GM23338 (cell line): ENCODE data around the gene MICALL1. TPM values are rescaled to one million over a fixed set of nuclear protein-coding genes. Genes with fewer than 3 reads are reported as not detected.

ENCODE experiments used
- ATAC-seq: fragments of 200-7000 bp; cut with Tn5 transposase; 3 replicates; pipeline ENCODE4 v1.9.1; 2020
- DNase-seq: peaks from one replicate; pipeline ENCODE4 v3.0.0-alpha.2; 2015; ENCODE audit warnings: low spot score
- H2AFZ ChIP-seq: fragments of 200-600 bp; sonication (generic); 2 replicates; pipeline ENCODE4 v1.8.0; 2016; ENCODE audit warnings: antibody characterized with exemption, mild to moderate bottlenecking, moderate library complexity
- H3F3A ChIP-seq: fragments of 200-600 bp; sonication (generic); replicated peaks from 2 replicates; pipeline ENCODE4 v1.8.0; 2017; ENCODE audit warnings: antibody characterized with exemption, mixed run types, low read depth
- H3K27ac ChIP-seq: fragments of 200-600 bp; sonication (generic); 2 replicates; pipeline ENCODE4 v1.6.1; 2016; ENCODE audit warnings: low read depth
- H3K27me3 ChIP-seq: fragments of 200-600 bp; sonication (generic); 2 replicates; pipeline ENCODE4 v1.8.0; 2016; ENCODE audit warnings: mild to moderate bottlenecking, mixed run types, moderate library complexity; ENCODE audit not compliant: insufficient read depth
- H3K36me3 ChIP-seq: fragments of 200-600 bp; sonication (generic); 2 replicates; pipeline ENCODE4 v1.8.0; 2016; ENCODE audit warnings: mild to moderate bottlenecking; ENCODE audit not compliant: insufficient read depth
- H3K4me1 ChIP-seq: fragments of 200-600 bp; sonication (generic); 2 replicates; pipeline ENCODE4 v1.8.0; 2016; ENCODE audit warnings: mild to moderate bottlenecking, moderate library complexity; ENCODE audit not compliant: insufficient read depth
- H3K4me2 ChIP-seq: fragments of 200-600 bp; sonication (generic); 2 replicates; pipeline ENCODE4 v1.7.1; 2017; ENCODE audit warnings: mixed run types
- H3K4me3 ChIP-seq: fragments of 200-600 bp; sonication (generic); 2 replicates; pipeline ENCODE4 v1.6.1; 2016; ENCODE audit warnings: mixed run types
- H3K79me2 ChIP-seq: fragments of 200-600 bp; sonication (generic); replicated peaks from 2 replicates; pipeline ENCODE4 v1.8.0; 2017; ENCODE audit warnings: mild to moderate bottlenecking; ENCODE audit not compliant: insufficient read depth
- H3K9me2 ChIP-seq: fragments of 200-600 bp; sonication (generic); 2 replicates; pipeline ENCODE4 v1.8.0; 2017; ENCODE audit not compliant: insufficient read depth
- H4K20me1 ChIP-seq: fragments of 200-600 bp; sonication (generic); replicated peaks from 2 replicates; pipeline ENCODE4 v1.8.0; 2017; ENCODE audit warnings: mild to moderate bottlenecking; ENCODE audit not compliant: insufficient read depth
- H3K27ac Mint-ChIP-seq: 2 replicates; pipeline ENCODE4 v1.8.0; 2020; ENCODE audit warnings: inconsistent platforms, mild to moderate bottlenecking, moderate library complexity, mixed read lengths
- H3K27me3 Mint-ChIP-seq: 3 replicates; pipeline ENCODE4 v1.8.0; 2022; ENCODE audit warnings: low read depth, mild to moderate bottlenecking, moderate library complexity, mixed read lengths, inconsistent platforms; ENCODE audit not compliant: insufficient read depth, poor library complexity
- H3K36me3 Mint-ChIP-seq: 3 replicates; pipeline ENCODE4 v1.8.0; 2021; ENCODE audit warnings: low read depth, mild to moderate bottlenecking, inconsistent platforms, moderate library complexity, mixed read lengths
- H3K4me1 Mint-ChIP-seq: 3 replicates; pipeline ENCODE4 v1.8.0; 2020; ENCODE audit warnings: mild to moderate bottlenecking, inconsistent platforms, mixed read lengths
- H3K4me3 Mint-ChIP-seq: 3 replicates; pipeline ENCODE4 v1.8.0; 2021; ENCODE audit warnings: moderate library complexity, mild to moderate bottlenecking, inconsistent platforms, mixed read lengths
- H3K9me3 Mint-ChIP-seq: 3 replicates; pipeline ENCODE4 v1.8.0; 2020; ENCODE audit warnings: moderate library complexity, mild to moderate bottlenecking, inconsistent platforms, mixed read lengths
- CREB1 ChIP-seq: fragments of 250-450 bp; sonication (Bioruptor Pico); IDR thresholded peaks from 2 replicates; pipeline ENCODE4 v1.5.0; 2020; ENCODE audit warnings: low read depth, mild to moderate bottlenecking, moderate library complexity
- CTCF ChIP-seq, 2 experiments: fragments of 200-600 bp in 1 of 2; sonication (generic) in 1 of 2; conservative IDR thresholded peaks; 2 replicates each; pipeline versions ENCODE4 v1.5.1 to v1.6.1; 2016 to 2017; ENCODE audit warnings: antibody characterized with exemption in 2 of 2, low read depth in 2 of 2, mild to moderate bottlenecking in 2 of 2, moderate library complexity in 1 of 2
- ETS1 ChIP-seq: IDR thresholded peaks from 2 replicates; pipeline ENCODE4 v1.6.1; 2016; ENCODE audit warnings: antibody characterized with exemption
- EZH2 ChIP-seq: fragments of 200-600 bp; sonication (generic); IDR thresholded peaks from one replicate; pipeline ENCODE4 v1.8.0; 2017; ENCODE audit warnings: antibody characterized with exemption, mild to moderate bottlenecking, low read depth; ENCODE audit not compliant: unreplicated experiment
- JUNB ChIP-seq: IDR thresholded peaks from one replicate; pipeline ENCODE4 v1.6.1; 2016; ENCODE audit warnings: antibody characterized with exemption; ENCODE audit not compliant: unreplicated experiment
- POLR2AphosphoS5 ChIP-seq: IDR thresholded peaks from 2 replicates; pipeline ENCODE4 v1.6.1; 2016; ENCODE audit warnings: antibody characterized with exemption, low read depth
- ZNF331 ChIP-seq: fragments of 250-450 bp; sonication (Bioruptor Pico); IDR thresholded peaks from 2 replicates; pipeline ENCODE4 v1.5.0; 2020; ENCODE audit warnings: low read depth, mild to moderate bottlenecking, moderate library complexity
- polyA plus RNA-seq: library from polyadenylated mRNA; unstranded; fragments of >200 nt; fragmentation: Nextera tagmentation; extraction: Ambion mirVana; gene quantifications from 2 replicates; pipeline ENCODE4 v1.2.1, GENCODE V29; 2016
- total RNA-seq: library from RNA; depleted of rRNA; stranded (reverse); fragments of >200 nt; shearing (Covaris generic); gene quantifications from 2 replicates; pipeline ENCODE4 v1.2.3, GENCODE V29; 2014

The MICALL1 gene
- total and polyA plus RNA-seq, 2 experiments from 2014 or later = 5.9 to 33.1 TPM

DNA sequence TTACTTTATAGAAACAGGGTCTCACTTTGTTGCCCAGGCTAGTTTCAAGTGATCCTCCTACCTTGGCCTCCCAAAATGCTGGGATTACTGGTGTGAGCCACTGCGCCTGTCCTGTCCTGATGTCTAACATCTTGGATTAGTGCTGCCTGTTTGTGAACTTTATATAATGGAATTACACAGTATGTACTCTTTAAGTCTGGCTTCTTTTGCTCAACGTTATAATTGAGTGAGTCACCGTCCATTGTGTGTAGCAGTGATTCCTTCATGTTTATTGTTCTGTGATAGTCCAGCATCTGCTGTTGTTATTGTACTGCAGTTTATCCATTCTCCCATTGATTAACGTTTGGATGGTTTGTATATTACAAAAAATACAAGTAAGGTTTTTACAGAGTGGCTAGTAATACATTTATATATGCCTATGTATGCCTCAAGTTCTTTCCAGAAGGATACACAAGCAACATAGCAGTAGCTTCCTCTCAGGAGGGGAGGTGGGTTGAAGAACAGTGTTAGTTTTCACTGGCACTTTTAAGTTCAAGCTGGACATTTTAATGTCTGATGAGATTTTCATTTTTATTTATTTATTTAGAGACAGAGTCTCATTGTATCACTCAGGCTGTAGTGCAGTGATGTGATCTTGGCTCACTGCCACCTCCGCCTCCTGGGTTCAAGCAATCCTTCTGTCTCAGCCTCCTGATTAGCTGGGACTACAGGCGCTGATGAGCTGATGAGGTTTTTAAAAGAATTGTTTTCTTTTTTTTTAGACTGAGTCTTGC, 25.2 kb upstream of the MICALL1 start (continued):
- TF ChIP-seq ETS1 = no peak
- TF ChIP-seq EZH2 = no peak

GRCh38 chr22:37884420-37884819, 21.7 kb upstream of the MICALL1 start:
- no peak overlapping the region for H3K4me3 Mint-ChIP-seq
- peaks cover 42% of the 10 kb centered on the region for H3K79me2 ChIP-seq

GRCh38 chr22:37887584-37888378, 18.3 kb upstream of the MICALL1 start:
- H3K4me1 Mint-ChIP-seq = peaks cover 3% of the 10 kb centered on the region; the same call in 2 of the 3 replicates
- ATAC-seq = peak; percentile 88
- peaks cover 34% of the 10 kb centered on the region for H3K36me3 ChIP-seq

More at GRCh38 chr22:37884420-37884819, 21.7 kb upstream of the MICALL1 start:
- Mint-ChIP-seq H3K27me3 (peaks cover 5% of the 10 kb centered on the region), H3K4me1 (peaks cover 2% of the 10 kb centered on the region; the same call in 2 of the 3 replicates), H3K27ac (no peak overlapping the region), H3K36me3 (peaks cover 83% of the 10 kb centered on the region), H3K9me3 (no peaks in the 10 kb centered on the region; the same call in 2 of the 3 replicates)
- Histone ChIP-seq H3K27me3 (no peaks in the 10 kb centered on the region), H2AFZ (no peak overlapping the region), H3K9me2 (no peaks in the 10 kb centered on the region), H3F3A (peaks cover 20% of the 10 kb centered on the region; the same call in 1 of the 2 replicates), H4K20me1 (peaks cover 28% of the 10 kb centered on the region), H3K4me2 (no peak overlapping the region), H3K4me1 (no peaks in the 10 kb centered on the region), H3K36me3 (peaks cover 55% of the 10 kb centered on the region), H3K4me3 (no peak overlapping the region), H3K27ac (no peak overlapping the region; the same call in 1 of the 2 replicates)
- no peak for DNase-seq
- ATAC-seq = no peak
- TF ChIP-seq CREB1 (CRISPR knock-in tag) = no peak
- TF ChIP-seq POLR2AphosphoS5 = no peak
- TF ChIP-seq ZNF331 (CRISPR knock-in tag) = no peak
- no peak for TF ChIP-seq JUNB

More at GRCh38 chr22:37887584-37888378, 18.3 kb upstream of the MICALL1 start:
- no peaks in the 10 kb centered on the region for H3K4me1 ChIP-seq
- Mint-ChIP-seq H3K4me3 (no peak overlapping the region; the same call in 2 of the 3 replicates), H3K9me3 (no peaks in the 10 kb centered on the region; the same call in 2 of the 3 replicates), H3K27me3 (peaks cover 5% of the 10 kb centered on the region), H3K36me3 (peaks cover 73% of the 10 kb centered on the region), H3K27ac (peak overlapping the region; percentile 66)
- no peak overlapping the region for H3K4me2 ChIP-seq
- H3K27ac ChIP-seq = peak overlapping the region; percentile 78; the same call in 1 of the 2 replicates
- no peaks in the 10 kb centered on the region for H3K9me2 ChIP-seq
- peaks cover 9% of the 10 kb centered on the region for H4K20me1 ChIP-seq
- DNase-seq = peak; percentile 55
- no peaks in the 10 kb centered on the region for H3K27me3 ChIP-seq
- H3F3A ChIP-seq = peaks cover 32% of the 10 kb centered on the region; the same call in 1 of the 2 replicates
- TF ChIP-seq CTCF (conservative IDR thresholded peaks at IDR 0.05; ENCODE audit: low read depth in 2 of 2) (peak; percentile 34 to 58), CREB1 (CRISPR knock-in tag) (no peak)
- H3K4me3 ChIP-seq = no peak overlapping the region
- H3K79me2 ChIP-seq = peaks cover 13% of the 10 kb centered on the region
- H2AFZ ChIP-seq = no peak overlapping the region
